ENCODE results near the gene PDGFRB.

Gene PDGFRB

GRCh38 chr5:150065886-150066285 lies 89.8 kb downstream of the PDGFRB start:
- no peak for DNase-seq (ENCODE audit: low read depth)

GRCh38 chr5:150065346-150065745 lies 90.3 kb downstream of the PDGFRB start:
- DNase-seq (ENCODE audit: low read depth), result no peak

- no peak for DNase-seq (ENCODE audit: low read depth)
Observed at GRCh38 chr5:150064681-150065220, 90.9 kb downstream of the PDGFRB start.

All from activated T-cell treated with anti-CD3 and anti-CD28 coated beads for 48 hours (primary cell).